ENCODE results near the gene GLT8D1. TPM values are rescaled to one million over a fixed set of nuclear protein-coding genes. Genes with fewer than 3 reads are reported as not detected.

The GLT8D1 gene
- total RNA-seq, 2 experiments from 2014 or later, result 34.0 to 35.6 TPM

DNA sequence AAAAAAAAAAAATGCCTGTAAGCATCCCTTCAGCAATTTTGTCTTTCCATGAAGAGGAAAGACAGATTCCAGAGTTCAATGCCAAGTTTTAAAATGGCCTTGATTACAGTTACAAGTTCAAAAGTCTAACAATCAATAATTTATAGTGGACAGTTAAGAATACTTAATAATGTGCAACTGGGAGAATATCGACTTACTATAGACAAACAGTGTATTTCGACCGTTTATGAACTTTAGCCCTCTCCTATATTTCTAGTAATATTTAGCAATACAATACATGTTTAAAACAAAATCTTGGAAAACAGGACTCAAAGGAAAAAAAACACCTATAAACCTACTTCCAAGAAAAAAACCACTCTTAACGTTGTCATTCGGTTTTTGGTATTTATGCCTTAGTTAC lies 21.4 kb downstream of the GLT8D1 start:
- ChIA-PET POLR2A (interaction anchor here (0.7 kb wide), 1 partner anchor 51 kb away, joined by 3 read pairs; no protein-coding TSS in a partner anchor), CTCF (ENCODE audit: unreplicated experiment) (interaction anchor here (1.4 kb wide), 1 partner anchor 13 kb away, joined by 3 read pairs; no protein-coding TSS in a partner anchor)
- Histone ChIP-seq H3K9me3 (ENCODE audit: low read length) (no peaks in the 10 kb centered on the region), H3K36me3 (ENCODE audit: insufficient read depth, low read length) (peaks cover 63% of the 10 kb centered on the region), H2AFZ (ENCODE audit: low read length) (no peak overlapping the region), H3K4me2 (ENCODE audit: low read length) (peak overlapping the region; percentile 97), H3K9me2 (ENCODE audit: insufficient read depth, low read length) (no peaks in the 10 kb centered on the region), H3K4me3 (ENCODE audit: low read depth, low read length, poor library complexity, severe bottlenecking) (peak overlapping the region; percentile 94), H4K20me1 (ENCODE audit: insufficient read depth, low read length) (peaks cover 31% of the 10 kb centered on the region; the same call in 1 of the 2 replicates), H3K4me1 (ENCODE audit: insufficient read depth, low read length, poor library complexity, severe bottlenecking) (peaks cover 44% of the 10 kb centered on the region), H3K79me2 (ENCODE audit: insufficient read depth, low read depth, low read length) (peaks cover 92% of the 10 kb centered on the region), H3K27ac (ENCODE audit: low read depth, low read length, poor library complexity, severe bottlenecking) (no peak overlapping the region)
- TF ChIP-seq, protein P1, sequence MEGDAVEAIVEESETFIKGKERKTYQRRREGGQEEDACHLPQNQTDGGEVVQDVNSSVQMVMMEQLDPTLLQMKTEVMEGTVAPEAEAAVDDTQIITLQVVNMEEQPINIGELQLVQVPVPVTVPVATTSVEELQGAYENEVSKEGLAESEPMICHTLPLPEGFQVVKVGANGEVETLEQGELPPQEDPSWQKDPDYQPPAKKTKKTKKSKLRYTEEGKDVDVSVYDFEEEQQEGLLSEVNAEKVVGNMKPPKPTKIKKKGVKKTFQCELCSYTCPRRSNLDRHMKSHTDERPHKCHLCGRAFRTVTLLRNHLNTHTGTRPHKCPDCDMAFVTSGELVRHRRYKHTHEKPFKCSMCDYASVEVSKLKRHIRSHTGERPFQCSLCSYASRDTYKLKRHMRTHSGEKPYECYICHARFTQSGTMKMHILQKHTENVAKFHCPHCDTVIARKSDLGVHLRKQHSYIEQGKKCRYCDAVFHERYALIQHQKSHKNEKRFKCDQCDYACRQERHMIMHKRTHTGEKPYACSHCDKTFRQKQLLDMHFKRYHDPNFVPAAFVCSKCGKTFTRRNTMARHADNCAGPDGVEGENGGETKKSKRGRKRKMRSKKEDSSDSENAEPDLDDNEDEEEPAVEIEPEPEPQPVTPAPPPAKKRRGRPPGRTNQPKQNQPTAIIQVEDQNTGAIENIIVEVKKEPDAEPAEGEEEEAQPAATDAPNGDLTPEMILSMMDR (conservative IDR thresholded peaks at IDR 0.05; ENCODE audit: low read length), result no peak
- no peak for TF ChIP-seq EZH2phosphoT487 (IDR thresholded peaks at IDR 0.05; ENCODE audit: borderline replicate concordance, low read depth, low read length)
- DNase-seq (ENCODE audit: low spot score), result no peak
- no TSS peak for BruUV-seq (replicated peaks)
- intact Hi-C loops (cut with micrococcal nuclease; ENCODE audit: unreplicated experiment), result no loop called here

DNA sequence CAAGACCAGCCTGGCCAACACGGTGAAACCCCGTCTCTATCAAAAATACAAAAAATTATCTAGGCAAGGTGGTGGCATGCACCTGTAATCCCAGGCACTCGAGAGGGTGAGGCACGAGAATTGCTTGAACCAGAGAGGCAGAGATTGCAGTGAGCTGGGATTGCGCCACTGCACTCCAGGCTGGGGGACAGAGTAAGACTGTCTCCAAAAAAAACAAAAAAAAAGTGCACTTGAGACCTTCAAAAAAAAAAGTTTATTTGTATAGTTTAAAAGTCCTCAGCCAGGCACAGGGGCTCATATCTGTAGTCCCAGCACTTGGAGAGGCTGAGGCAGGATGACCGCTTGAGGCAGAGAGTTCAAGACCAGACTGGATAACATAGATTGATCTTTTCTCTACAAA lies 22.0 kb downstream of the GLT8D1 start:
- ChIA-PET CTCF (ENCODE audit: unreplicated experiment) (interaction anchor here (1.4 kb wide), 1 partner anchor 14 kb away, joined by 3 read pairs; no protein-coding TSS in a partner anchor), POLR2A (interaction anchor here (0.7 kb wide), 1 partner anchor 50 kb away, joined by 3 read pairs; no protein-coding TSS in a partner anchor)
- Histone ChIP-seq H3K4me2 (ENCODE audit: low read length) (peak overlapping the region; percentile 97), H3K9me3 (ENCODE audit: low read length) (no peaks in the 10 kb centered on the region), H2AFZ (ENCODE audit: low read length) (no peak overlapping the region), H3K36me3 (ENCODE audit: insufficient read depth, low read length) (peaks cover 63% of the 10 kb centered on the region), H3K27ac (ENCODE audit: low read depth, low read length, poor library complexity, severe bottlenecking) (no peak overlapping the region), H3K9me2 (ENCODE audit: insufficient read depth, low read length) (no peaks in the 10 kb centered on the region), H3K79me2 (ENCODE audit: insufficient read depth, low read depth, low read length) (peaks cover 86% of the 10 kb centered on the region), H3K4me1 (ENCODE audit: insufficient read depth, low read length, poor library complexity, severe bottlenecking) (peaks cover 42% of the 10 kb centered on the region), H3K4me3 (ENCODE audit: low read depth, low read length, poor library complexity, severe bottlenecking) (peak overlapping the region; percentile 94), H4K20me1 (ENCODE audit: insufficient read depth, low read length) (peaks cover 31% of the 10 kb centered on the region; the same call in 1 of the 2 replicates)
- no TSS peak for BruUV-seq (replicated peaks)
- TF ChIP-seq EZH2phosphoT487 (IDR thresholded peaks at IDR 0.05; ENCODE audit: borderline replicate concordance, low read depth, low read length), result no peak
- TF ChIP-seq, protein P1 (conservative IDR thresholded peaks at IDR 0.05; ENCODE audit: low read length), result no peak
- intact Hi-C loops (cut with micrococcal nuclease; ENCODE audit: unreplicated experiment), result no loop called here
- DNase-seq (ENCODE audit: low spot score), result no peak

DNA sequence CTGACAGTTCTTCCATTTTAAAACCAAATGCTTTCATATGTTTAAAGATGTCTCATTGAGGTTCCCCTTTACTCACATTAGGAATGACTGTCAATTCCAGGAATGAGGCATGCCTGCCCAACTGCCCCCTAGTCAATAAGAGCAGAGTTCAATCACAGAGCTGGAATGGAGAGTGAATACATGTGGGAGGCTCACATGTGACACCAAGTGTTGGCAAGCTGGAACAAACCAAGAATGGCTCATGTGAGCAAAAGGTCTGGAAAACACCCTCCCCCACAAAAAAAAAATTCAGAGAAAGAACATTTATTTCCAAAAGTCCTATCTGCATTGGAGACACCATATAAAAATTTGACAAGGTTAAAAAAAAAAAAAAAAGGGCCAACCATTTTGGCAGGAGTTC lies 23.6 kb downstream of the GLT8D1 start:
- Histone ChIP-seq H3K4me2 (ENCODE audit: low read length) (no peak overlapping the region), H3K4me3 (ENCODE audit: low read depth, low read length, poor library complexity, severe bottlenecking) (no peak overlapping the region), H4K20me1 (ENCODE audit: insufficient read depth, low read length) (peaks cover 17% of the 10 kb centered on the region; the same call in 1 of the 2 replicates), H3K9me2 (ENCODE audit: insufficient read depth, low read length) (no peaks in the 10 kb centered on the region), H3K36me3 (ENCODE audit: insufficient read depth, low read length) (peaks cover 61% of the 10 kb centered on the region), H3K27ac (ENCODE audit: low read depth, low read length, poor library complexity, severe bottlenecking) (no peak overlapping the region), H3K4me1 (ENCODE audit: insufficient read depth, low read length, poor library complexity, severe bottlenecking) (peaks cover 26% of the 10 kb centered on the region), H2AFZ (ENCODE audit: low read length) (no peak overlapping the region), H3K9me3 (ENCODE audit: low read length) (no peaks in the 10 kb centered on the region), H3K79me2 (ENCODE audit: insufficient read depth, low read depth, low read length) (peaks cover 70% of the 10 kb centered on the region)
- intact Hi-C loops (cut with micrococcal nuclease; ENCODE audit: unreplicated experiment), result no loop called here
- TF ChIP-seq EZH2phosphoT487 (IDR thresholded peaks at IDR 0.05; ENCODE audit: borderline replicate concordance, low read depth, low read length), result no peak
- TF ChIP-seq, protein P1 (conservative IDR thresholded peaks at IDR 0.05; ENCODE audit: low read length), result peak; percentile 52; the same call in 1 of the 2 replicates
- DNase-seq (ENCODE audit: low spot score), result no peak
- ChIA-PET CTCF (ENCODE audit: unreplicated experiment) (no interaction called here), POLR2A (interaction anchor here (0.7 kb wide), 2 partner anchors 9 to 51 kb away, joined by 3 read pairs; no protein-coding TSS in a partner anchor)
- no TSS peak for BruUV-seq (replicated peaks)
